Esophagus muscularis mucosa (tissue), 3 donors: ENCODE measurements around the gene DISC1.

Experiments
- EP300 ChIP-seq: sonication (generic); formaldehyde crosslinking; IDR thresholded peaks from one replicate; pipeline ENCODE4 v1.6.1; 2017; ENCODE audit warnings: antibody characterized with exemption
- POLR2AphosphoS5 ChIP-seq, 2 donors: sonication (generic); formaldehyde crosslinking; IDR thresholded peaks; one replicate each; pipeline ENCODE4 v1.6.1; 2017; ENCODE audit warnings: antibody characterized with exemption in 2 of 2

DNA sequence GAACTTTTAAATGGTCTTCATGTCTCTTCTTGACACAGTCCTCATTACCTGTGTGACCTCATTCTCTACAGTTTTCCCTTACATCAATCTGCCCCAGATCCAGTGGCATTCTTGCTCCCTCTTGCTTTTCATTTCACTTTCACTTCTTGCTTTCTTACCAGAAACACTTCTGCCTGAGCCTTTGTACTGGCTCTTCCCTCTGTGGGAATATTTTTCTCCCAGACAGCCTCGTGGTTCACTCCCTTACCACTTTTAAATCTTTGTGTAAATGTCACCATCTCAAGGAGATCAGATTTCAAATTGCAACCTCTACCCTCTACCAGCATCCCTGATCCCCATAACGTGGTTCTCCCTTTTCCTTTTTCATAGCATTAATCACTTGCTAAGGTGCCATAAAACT lies 73.2 kb downstream of the DISC1 start:
- no peak for TF ChIP-seq EP300
- TF ChIP-seq POLR2AphosphoS5 (IDR thresholded peaks at IDR 0.05) = no peak
